WTC11 (cell line): ENCODE results near the gene CCNJ. TPM values are rescaled to one million over a fixed set of nuclear protein-coding genes. Genes with fewer than 3 reads are reported as not detected.

Source experiments
- ATAC-seq: fragments of 200-7000 bp; cut with Tn5 transposase; 2 replicates; pipeline ENCODE4 v1.10.0; 2021; ENCODE audit warnings: mild to moderate bottlenecking, moderate library complexity
- CTCF ChIA-PET: fragments of 300-600 bp; sonication (Branson Sonifier 250); formaldehyde crosslinking; loops from one replicate; lab custom pipeline; 2021; ENCODE audit warnings: antibody characterized with exemption; lab: Charles Lee
- POLR2A ChIA-PET: fragments of 350-600 bp; sonication (Branson Sonifier 250); formaldehyde crosslinking; loops from one replicate; lab custom pipeline; 2021; ENCODE audit warnings: antibody characterized with exemption; lab: Charles Lee
- DNase-seq: peaks from one replicate; pipeline ENCODE4 v3.0.0; 2021; ENCODE audit warnings: low spot score
- H3K27ac Mint-ChIP-seq: 2 replicates; pipeline ENCODE4 v1.8.0; 2021; ENCODE audit warnings: mixed read lengths
- H3K27me3 Mint-ChIP-seq: 2 replicates; pipeline ENCODE4 v1.8.0; 2021; ENCODE audit warnings: low read depth, mild to moderate bottlenecking, moderate library complexity, mixed read lengths
- H3K36me3 Mint-ChIP-seq: 2 replicates; pipeline ENCODE4 v1.8.0; 2021; ENCODE audit warnings: mixed read lengths
- H3K4me1 Mint-ChIP-seq: 2 replicates; pipeline ENCODE4 v1.8.0; 2022; ENCODE audit warnings: mixed read lengths
- H3K4me3 Mint-ChIP-seq: 2 replicates; pipeline ENCODE4 v1.8.0; 2021; ENCODE audit warnings: mild to moderate bottlenecking, moderate library complexity, mixed read lengths
- H3K9me3 Mint-ChIP-seq: 2 replicates; pipeline ENCODE4 v1.8.0; 2021; ENCODE audit warnings: mixed read lengths
- AFF4 ChIP-seq: sonication (generic); formaldehyde crosslinking; IDR thresholded peaks from 2 replicates; pipeline ENCODE4 v1.8.1; 2023; ENCODE audit warnings: mild to moderate bottlenecking, missing genetic modification reagents, borderline replicate concordance
- ATF1 ChIP-seq: sonication (generic); formaldehyde crosslinking; IDR thresholded peaks from 2 replicates; pipeline ENCODE4 v1.8.1; 2023; ENCODE audit warnings: mild to moderate bottlenecking, moderate library complexity, missing genetic modification reagents
- ATF2 ChIP-seq: sonication (generic); formaldehyde crosslinking; IDR thresholded peaks from 2 replicates; pipeline ENCODE4 v1.8.1; 2022; ENCODE audit warnings: low read depth, missing genetic modification reagents, borderline replicate concordance
- CREB1 ChIP-seq: sonication (generic); formaldehyde crosslinking; IDR thresholded peaks from 2 replicates; pipeline ENCODE4 v1.8.0; 2023; ENCODE audit warnings: mild to moderate bottlenecking, missing genetic modification reagents
- CTCF ChIP-seq: fragments of 200-600 bp; IDR thresholded peaks from 2 replicates; pipeline ENCODE4 v1.8.0; 2022; ENCODE audit warnings: antibody characterized with exemption
- ELF4 ChIP-seq: sonication (generic); formaldehyde crosslinking; IDR thresholded peaks from 2 replicates; pipeline ENCODE4 v1.8.1; 2022; ENCODE audit warnings: low read depth, mild to moderate bottlenecking, moderate library complexity, missing genetic modification reagents
- ERG ChIP-seq: fragments of 250-450 bp; sonication (Bioruptor Pico); IDR thresholded peaks from 2 replicates; pipeline ENCODE4 v1.8.0; 2021; ENCODE audit warnings: mild to moderate bottlenecking
- ESRRA ChIP-seq: sonication (generic); formaldehyde crosslinking; IDR thresholded peaks from 2 replicates; pipeline ENCODE4 v1.8.1; 2022; ENCODE audit warnings: mild to moderate bottlenecking, missing genetic modification reagents, borderline replicate concordance
- GRHL2 ChIP-seq: fragments of 250-450 bp; sonication (Bioruptor Pico); IDR thresholded peaks from 2 replicates; pipeline ENCODE4 v1.8.0; 2022; ENCODE audit warnings: mild to moderate bottlenecking, moderate library complexity; ENCODE audit not compliant: insufficient replicate concordance, severe bottlenecking
- HMGXB4 ChIP-seq: sonication (generic); formaldehyde crosslinking; IDR thresholded peaks from 2 replicates; pipeline ENCODE4 v1.8.1; 2023; ENCODE audit warnings: mild to moderate bottlenecking, moderate library complexity, missing genetic modification reagents
- KAT7 ChIP-seq: sonication (generic); formaldehyde crosslinking; IDR thresholded peaks from 2 replicates; pipeline ENCODE4 v1.8.1; 2023; ENCODE audit warnings: missing genetic modification reagents, mild to moderate bottlenecking, borderline replicate concordance
- NFYB ChIP-seq: sonication (generic); formaldehyde crosslinking; conservative IDR thresholded peaks from 2 replicates; pipeline ENCODE4 v1.8.0; 2022; ENCODE audit warnings: low read depth, missing genetic modification reagents
- NR1H2 ChIP-seq: sonication (generic); formaldehyde crosslinking; IDR thresholded peaks from 2 replicates; pipeline ENCODE4 v1.9.0; 2021; ENCODE audit warnings: mild to moderate bottlenecking, moderate library complexity, missing genetic modification reagents
- SMAD3 ChIP-seq: sonication (generic); formaldehyde crosslinking; IDR thresholded peaks from 2 replicates; pipeline ENCODE4 v1.8.0; 2022; ENCODE audit warnings: missing genetic modification reagents, mild to moderate bottlenecking, borderline replicate concordance
- SOX15 ChIP-seq: fragments of 250-450 bp; sonication (Bioruptor Pico); IDR thresholded peaks from 2 replicates; pipeline ENCODE4 v1.9.0; 2021; ENCODE audit warnings: mild to moderate bottlenecking
- TEAD1 ChIP-seq: sonication (generic); formaldehyde crosslinking; IDR thresholded peaks from 2 replicates; pipeline ENCODE4 v1.8.0; 2022; ENCODE audit warnings: mild to moderate bottlenecking, missing genetic modification reagents
- USF1 ChIP-seq: sonication (generic); formaldehyde crosslinking; IDR thresholded peaks from 2 replicates; pipeline ENCODE4 v1.8.0; 2022; ENCODE audit warnings: mild to moderate bottlenecking, missing genetic modification reagents
- USF2 ChIP-seq: sonication (generic); formaldehyde crosslinking; IDR thresholded peaks from 2 replicates; pipeline ENCODE4 v1.8.1; 2023; ENCODE audit warnings: mild to moderate bottlenecking, missing genetic modification reagents, moderate library complexity
- ZNF416 ChIP-seq: fragments of 250-450 bp; sonication (Bioruptor Pico); IDR thresholded peaks from 2 replicates; pipeline ENCODE4 v1.9.0; 2021; ENCODE audit warnings: mild to moderate bottlenecking, inconsistent platforms
- ZSCAN18 ChIP-seq: fragments of 250-450 bp; sonication (Bioruptor Pico); IDR thresholded peaks from 2 replicates; pipeline ENCODE4 v2.1.2; 2022; ENCODE audit warnings: mild to moderate bottlenecking, moderate library complexity
- total RNA-seq: library from RNA; stranded (reverse); gene quantifications from 3 replicates; pipeline ENCODE4 v1.2.3, GENCODE V29; 2021

Gene CCNJ
- total RNA-seq, 1 experiment from 2014 or later: 25.7 TPM

GRCh38 chr10:96014473-96015102, 28.8 kb upstream of the CCNJ start:
- H3K4me3 Mint-ChIP-seq: no peak overlapping the region
- TF ChIP-seq ERG (CRISPR knock-in tag) (no peak), ZSCAN18 (CRISPR knock-in tag) (no peak), NR1H2 (CRISPR knock-in tag) (no peak), ATF1 (CRISPR knock-in tag) (no peak), AFF4 (CRISPR knock-in tag) (no peak), SMAD3 (CRISPR knock-in tag) (no peak), NFYB (CRISPR knock-in tag) (no peak), ESRRA (CRISPR knock-in tag) (no peak), ATF2 (no peak), TEAD1 (no peak), ZNF416 (CRISPR knock-in tag) (no peak), USF2 (CRISPR knock-in tag) (no peak), USF1 (no peak)
- ChIA-PET CTCF (interaction anchor here (0.6 to 2.1 kb wide), 6 partner anchors 12 to 321 kb away, joined by 3 to 6 read pairs (median 4); partner anchors contain the start of gene TCTN3), POLR2A (no interaction called here)
- H3K4me1 Mint-ChIP-seq: no peaks in the 10 kb centered on the region
- DNase-seq (no peak), ATAC-seq (no peak)
- H3K27me3 Mint-ChIP-seq: no peaks in the 10 kb centered on the region; the same call in 1 of the 2 replicates
- H3K36me3 Mint-ChIP-seq: no peaks in the 10 kb centered on the region
- no peak overlapping the region for H3K27ac Mint-ChIP-seq
- H3K9me3 Mint-ChIP-seq: no peaks in the 10 kb centered on the region

GRCh38 chr10:96017191-96017687, 26.1 kb upstream of the CCNJ start:
- Mint-ChIP-seq H3K4me1 (no peaks in the 10 kb centered on the region), H3K27me3 (no peaks in the 10 kb centered on the region), H3K9me3 (no peaks in the 10 kb centered on the region), H3K36me3 (no peaks in the 10 kb centered on the region), H3K27ac (no peak overlapping the region), H3K4me3 (no peak overlapping the region)
- peak; percentile 29 for DNase-seq
- ATAC-seq: peak; percentile 94
- ChIA-PET CTCF (interaction anchor here (0.5 to 2.4 kb wide), 62 partner anchors 9 to 974 kb away, joined by 3 to 26 read pairs (median 4); partner anchors contain the start of genes CC2D2B, ENTPD1, TCTN3 and TLL2), POLR2A (no interaction called here)
- TF ChIP-seq HMGXB4 (CRISPR knock-in tag): no peak
- TF ChIP-seq SOX15 (CRISPR knock-in tag): no peak
- TF ChIP-seq GRHL2: no peak
- TF ChIP-seq ZNF416 (CRISPR knock-in tag): no peak
- TF ChIP-seq CREB1: no peak
- TF ChIP-seq ELF4 (CRISPR knock-in tag): no peak
- TF ChIP-seq CTCF: peak; percentile 53; the same call in 1 of the 2 replicates
- TF ChIP-seq KAT7: no peak
